HepG2 (cell line): ENCODE results near the gene DENND4A. TPM values are rescaled to one million over a fixed set of nuclear protein-coding genes. Genes with fewer than 3 reads are reported as not detected.

Experiments used
- ATAC-seq: fragments of 200-7000 bp; cut with Tn5 transposase; 3 replicates; pipeline ENCODE4 v1.9.1; 2020; ENCODE audit warnings: mild to moderate bottlenecking, moderate library complexity
- BruUV-seq: library from RNA; stranded (reverse); fragments of 400-500 nt; replicated peaks from 2 replicates; lab custom pipeline; 2021; lab: Mats Ljungman, UMichigan
- CTCF ChIA-PET: fragments of 300-600 bp; formaldehyde crosslinking; extraction: SDS; loops from one replicate; lab custom pipeline; 2021; ENCODE audit warnings: low total read pairs, inconsistent platforms, low intra/inter-chr PET ratio; lab: Yijun Ruan, JAX
- POLR2A ChIA-PET: fragments of 350-600 bp; sonication (Branson Sonifier 250); formaldehyde crosslinking; loops from one replicate; lab custom pipeline; 2020; ENCODE audit warnings: antibody characterized with exemption, inconsistent platforms; lab: Yijun Ruan, JAX
- DNase-seq: peaks from one replicate; pipeline ENCODE4 v3.0.0-alpha.2; 2015; ENCODE audit warnings: low spot score
- FAIRE-seq: peaks from 3 replicates; lab custom pipeline; 2011; peaks lifted over from hg19 to GRCh38; lab: Jason Lieb, UNC
- H2AFZ ChIP-seq: one replicate; pipeline ENCODE4 v1.6.1; 2011; ENCODE audit warnings: low read length, inconsistent platforms
- H3K27ac ChIP-seq: fragments of 300-600 bp; 3 replicates; pipeline ENCODE4 v1.8.0; 2011; ENCODE audit warnings: mixed run types, mild to moderate bottlenecking, mixed read lengths, low read length, inconsistent platforms; ENCODE audit not compliant: insufficient read depth; ENCODE audit errors: extremely low read length
- H3K27me3 ChIP-seq, 2 experiments: fragments of 200-600 bp in 1 of 2; 2 replicates in 1 of 2; 3 replicates in 1 of 2; pipeline versions ENCODE4 v1.6.0 to v1.8.0; 2011; ENCODE audit warnings: low read length in 2 of 2, mild to moderate bottlenecking in 2 of 2, moderate library complexity in 2 of 2, inconsistent platforms in 1 of 2; ENCODE audit not compliant: insufficient read depth in 2 of 2, control insufficient read depth in 1 of 2
- H3K36me3 ChIP-seq, 2 experiments: fragments of 200-600 bp in 1 of 2; replicated peaks in 1 of 2; 2 replicates in 1 of 2; 3 replicates in 1 of 2; pipeline versions ENCODE4 v1.5.1 to v1.8.0; 2011; ENCODE audit warnings: low read length in 2 of 2, inconsistent platforms in 1 of 2; ENCODE audit not compliant: insufficient read depth in 2 of 2, control insufficient read depth in 1 of 2
- H3K4me1 ChIP-seq: 2 replicates; pipeline ENCODE4 v1.5.1; 2012; ENCODE audit warnings: low read length, inconsistent platforms; ENCODE audit not compliant: insufficient read depth
- H3K4me2 ChIP-seq: 2 replicates; pipeline ENCODE4 v1.6.0; 2011; ENCODE audit warnings: low read depth, low read length, inconsistent platforms
- H3K4me3 ChIP-seq, 3 experiments: fragments of 200-600 bp in 1 of 3; sonication (generic), shearing (Covaris generic) in 1 of 3; replicated peaks in 1 of 3; 2 replicates each; pipeline ENCODE4 v1.5.1; 2011 to 2016; ENCODE audit warnings: low read length in 3 of 3, inconsistent platforms in 2 of 3, low read depth in 2 of 3, mild to moderate bottlenecking in 2 of 3, control low read depth in 1 of 3, mixed read lengths in 1 of 3; ENCODE audit not compliant: insufficient read depth in 1 of 3
- H3K79me2 ChIP-seq: one replicate; pipeline ENCODE4 v1.6.1; 2011; ENCODE audit warnings: low read length, inconsistent platforms; ENCODE audit not compliant: insufficient read depth
- H3K9ac ChIP-seq: 2 replicates; pipeline ENCODE4 v1.6.0; 2011; ENCODE audit warnings: mild to moderate bottlenecking, low read depth, low read length, inconsistent platforms; ENCODE audit not compliant: insufficient read depth
- H3K9me3 ChIP-seq: 2 replicates; pipeline ENCODE4 v1.5.1; 2012; ENCODE audit warnings: mild to moderate bottlenecking, low read length
- H4K20me1 ChIP-seq: 2 replicates; pipeline ENCODE4 v1.6.0; 2011; ENCODE audit warnings: inconsistent platforms, mild to moderate bottlenecking, low read length, moderate library complexity; ENCODE audit not compliant: insufficient read depth
- ATF4 ChIP-seq, 2 experiments: fragments of 450-650 bp in 1 of 2; sonication (generic) in 1 of 2; formaldehyde crosslinking; IDR thresholded peaks; 2 replicates each; pipeline versions ENCODE4 v1.5.0 to v1.8.0; 2020 to 2022; ENCODE audit warnings: mild to moderate bottlenecking in 1 of 2, missing genetic modification reagents in 1 of 2
- CEBPB ChIP-seq: IDR thresholded peaks from 2 replicates; pipeline ENCODE4 v1.6.1; 2011; ENCODE audit warnings: low read depth, low read length, improper control_type of control experiment, borderline replicate concordance
- CREB1 ChIP-seq, 2 experiments: fragments of 450-650 bp in 1 of 2; IDR thresholded peaks; 2 replicates each; pipeline ENCODE4 v1.6.1; 2016 to 2017; ENCODE audit warnings: control low read depth in 1 of 2, mild to moderate bottlenecking in 1 of 2, missing compliant biosample characterization in 1 of 2, missing genetic modification characterization in 1 of 2
- E2F5 ChIP-seq: sonication (generic); formaldehyde crosslinking; conservative IDR thresholded peaks from 2 replicates; pipeline ENCODE4 v1.4.0; 2020; ENCODE audit warnings: missing genetic modification reagents
- GATAD2A ChIP-seq: IDR thresholded peaks from 2 replicates; pipeline ENCODE4 v1.6.1; 2016
- JUNB ChIP-seq: sonication (generic); formaldehyde crosslinking; IDR thresholded peaks from 2 replicates; pipeline ENCODE4 v1.8.0; 2022; ENCODE audit warnings: missing genetic modification reagents, mild to moderate bottlenecking, borderline replicate concordance
- KDM5B ChIP-seq: sonication (generic); formaldehyde crosslinking; IDR thresholded peaks from 2 replicates; pipeline ENCODE4 v1.4.0; 2020; ENCODE audit warnings: missing genetic modification reagents, mild to moderate bottlenecking, borderline replicate concordance
- PTBP1 ChIP-seq: fragments of 200-400 bp; formaldehyde crosslinking; IDR thresholded peaks from 2 replicates; pipeline ENCODE4 v1.6.1; 2018; ENCODE audit warnings: low read length, low read depth; ENCODE audit not compliant: poor library complexity, severe bottlenecking
- RBM39 ChIP-seq: fragments of 200-400 bp; formaldehyde crosslinking; IDR thresholded peaks from one replicate; pipeline ENCODE4 v1.6.1; 2018; ENCODE audit warnings: antibody characterized with exemption, mild to moderate bottlenecking, low read depth, low read length; ENCODE audit not compliant: poor library complexity, severe bottlenecking
- TOE1 ChIP-seq: sonication (generic); formaldehyde crosslinking; IDR thresholded peaks from 2 replicates; pipeline ENCODE4 v1.4.0; 2020; ENCODE audit warnings: mild to moderate bottlenecking, missing genetic modification reagents
- ZBTB3 ChIP-seq: sonication (generic); formaldehyde crosslinking; IDR thresholded peaks from 2 replicates; pipeline ENCODE4 v1.4.0; 2020; ENCODE audit warnings: low read depth, mild to moderate bottlenecking, moderate library complexity, missing genetic modification reagents, borderline replicate concordance
- ZSCAN9 ChIP-seq: IDR thresholded peaks from 2 replicates; pipeline ENCODE4 v1.6.1; 2016; ENCODE audit warnings: borderline replicate concordance
- WGBS: methylation state at CpG from one replicate; pipeline ENCODE4 v1.1.6; 2017; ENCODE audit warnings: low lambda C conversion rate; 5-methylcytosine and 5-hydroxymethylcytosine counted together
- in situ Hi-C: cut with HindIII; loops from 2 replicates; pipeline ENCODE4 v1.10.0; 2017; ENCODE audit warnings: low pct_unique_long_range_greater_than_20kb; ENCODE audit not compliant: extremely low pct_ligation_motif_present
- intact Hi-C: fragments of 100-400 bp; cut with micrococcal nuclease; formaldehyde crosslinking; loops from one replicate; pipeline ENCODE4 v1.10.0; 2022; ENCODE audit not compliant: unreplicated experiment
- polyA plus RNA-seq, 8 experiments: library from polyadenylated mRNA; depleted of rRNA in 3 of 8; stranded (reverse) in 7 of 8; unstranded in 1 of 8; fragments of >200 nt; fragmentation: Illumina TruSeq in 4 of 8; extraction: Trizol in 4 of 8; gene quantifications; 2 replicates each; pipeline versions ENCODE4 v1.2.1 to v1.2.3, GENCODE V29; 2011 to 2016; ENCODE audit warnings: low read depth in 4 of 8, missing spikeins in 1 of 8, mixed read lengths in 1 of 8; ENCODE audit not compliant: insufficient read depth in 1 of 8
- total RNA-seq, 5 experiments: library from RNA; depleted of rRNA; stranded (reverse); fragments of >200 nt; fragmentation: Illumina TruSeq; extraction: Trizol; gene quantifications; 2 replicates each; pipeline ENCODE4 v1.2.3, GENCODE V29; 2016; ENCODE audit warnings: low read depth in 1 of 5

Gene DENND4A
- total and polyA plus RNA-seq, 2 of the 13 experiments (the other 11 are each of a cell fraction or from before 2014, with no cell fraction given) = 13.2 to 18.6 TPM

GRCh38 chr15:65730549-65731172, 61.4 kb downstream of the DENND4A start:
- intact Hi-C loops = no loop called here
- POLR2A ChIA-PET = interaction anchor here (2.1 kb wide), 1 partner anchor 102 kb away, joined by 4 read pairs; no protein-coding TSS in a partner anchor
- Histone ChIP-seq H3K27me3 (no peaks in the 10 kb centered on the region), H3K9me3 (no peaks in the 10 kb centered on the region), H3K27ac (no peak overlapping the region), H3K79me2 (no peaks in the 10 kb centered on the region), H3K9ac (no peak overlapping the region), H3K4me1 (no peaks in the 10 kb centered on the region), H3K36me3 (peaks cover 0 to 27% of the 10 kb centered on the region in 2 experiments; a peak in 2 of 5 replicates), H3K4me2 (no peak overlapping the region), H4K20me1 (no peaks in the 10 kb centered on the region), H3K4me3 (no peak overlapping the region), H2AFZ (no peak overlapping the region)
- ATAC-seq (no peak), FAIRE-seq (no peak), DNase-seq (no peak)
- CTCF ChIA-PET = no interaction called here
- no TSS peak for BruUV-seq
- no peak for TF ChIP-seq ZSCAN9
- no peak for TF ChIP-seq ZBTB3 (CRISPR knock-in tag)
- no peak for TF ChIP-seq RBM39
- TF ChIP-seq GATAD2A (CRISPR knock-in tag) = peak; percentile 11; the same call in 1 of the 2 replicates
- no peak for TF ChIP-seq E2F5 (CRISPR knock-in tag)
- no peak for TF ChIP-seq CREB1 (IDR thresholded peaks at IDR 0.05)
- TF ChIP-seq CREB1 (CRISPR knock-in tag; IDR thresholded peaks at IDR 0.05) = no peak
- no peak for TF ChIP-seq TOE1 (CRISPR knock-in tag)
- TF ChIP-seq PTBP1 = no peak
- peak in 1 of 2 experiments; percentile 85; a peak in 2 of 4 replicates for TF ChIP-seq ATF4 (CRISPR knock-in tag; IDR thresholded peaks at IDR 0.05)
- no peak for TF ChIP-seq KDM5B (CRISPR knock-in tag)
- peak; percentile 53; the same call in 1 of the 2 replicates for TF ChIP-seq CEBPB
- no peak for TF ChIP-seq JUNB
- in situ Hi-C loops = no loop called here
- WGBS = 98% methylated on average over 2 of the region's 2 CpGs
